Astrocyte of the cerebellum (primary cell): ENCODE measurements around the gene LIPT1.
"Not testable (repeated sequence)": the region's sequence is repeated elsewhere in the genome, so short reads cannot be mapped to it uniquely, and the experiment has no call there.

ENCODE experiments used
- DNase-seq: peaks from one replicate; pipeline ENCODE4 v3.0.0-alpha.2; 2011; ENCODE audit warnings: low read depth
- H3K4me3 ChIP-seq: 2 replicates; pipeline ENCODE4 v1.5.1; 2011; ENCODE audit warnings: mild to moderate bottlenecking, low read depth, low read length, moderate library complexity
- CTCF ChIP-seq: IDR thresholded peaks from 2 replicates; pipeline ENCODE4 v1.5.1; 2012; ENCODE audit warnings: low read length, low read depth, moderate library complexity, mild to moderate bottlenecking; ENCODE audit errors: missing control alignments
- in situ Hi-C: cut with HindIII; loops from 2 replicates; pipeline ENCODE4 v1.10.0; 2017; ENCODE audit warnings: low sequenced_read_pairs

LIPT1 gene

GRCh38 chr2:99154643-99155536, at the start of gene LIPT1, which contains the start of gene TSGA10:
LIPT1 (plus strand) TSS chr2:99154967; CDS start chr2:99161958, 6,991 bp downstream.
TSGA10 (minus strand) TSS chr2:99154942; CDS start chr2:99109439, 45,503 bp downstream.
- peak; percentile 8 for TF ChIP-seq CTCF
- in situ Hi-C loops = no loop called here
- peak; percentile 60 for DNase-seq
- H3K4me3 ChIP-seq = peak within 1 kb of the TSS; percentile 85

- no peak for DNase-seq
- H3K4me3 ChIP-seq = no peak overlapping the region
- no peak for TF ChIP-seq CTCF
- in situ Hi-C loops = no loop called here
These were observed 47.9 kb upstream of the LIPT1 start for GRCh38 chr2:99106913-99107312.

GRCh38 chr2:99111236-99111635, 43.5 kb upstream of the LIPT1 start:
- TF ChIP-seq CTCF = no peak
- DNase-seq = no peak
- in situ Hi-C loops = no loop called here
- H3K4me3 ChIP-seq = no peak overlapping the region

- in situ Hi-C loops = no loop called here
- TF ChIP-seq CTCF = no peak
- no peak for DNase-seq
- H3K4me3 ChIP-seq = no peak overlapping the region
These were observed 42.8 kb upstream of the LIPT1 start for GRCh38 chr2:99111945-99112344.

- DNase-seq = no peak
- no peak for TF ChIP-seq CTCF
- in situ Hi-C loops = no loop called here
- H3K4me3 ChIP-seq = no peak overlapping the region
These were observed 42.1 kb upstream of the LIPT1 start for GRCh38 chr2:99112617-99113016.

- no peak for DNase-seq
- H3K4me3 ChIP-seq = no peak overlapping the region
- in situ Hi-C loops = no loop called here
- TF ChIP-seq CTCF = no peak
These were observed 26.8 kb upstream of the LIPT1 start for GRCh38 chr2:99127981-99128380.

- DNase-seq, in situ Hi-C loops, H3K4me3 ChIP-seq: not testable (repeated sequence)
These were observed 19.7 kb upstream of the LIPT1 start for GRCh38 chr2:99135044-99135556.
